Neural progenitor cell (in vitro differentiated cells): ENCODE data around the gene MYO7B. TPM values are rescaled to one million over a fixed set of nuclear protein-coding genes. Genes with fewer than 3 reads are reported as not detected.

Source experiments
- DNase-seq: peaks from one replicate; pipeline ENCODE4 v3.0.0-alpha.2; 2016; ENCODE audit warnings: low spot score
- H2AFZ ChIP-seq: fragments of 200-600 bp; sonication (generic); replicated peaks from 2 replicates; pipeline ENCODE4 v1.6.1; 2016; ENCODE audit warnings: antibody characterized with exemption
- H3F3A ChIP-seq: fragments of 200-600 bp; sonication (generic); 2 replicates; pipeline ENCODE4 v1.6.1; 2016; ENCODE audit warnings: antibody characterized with exemption, low read depth
- H3K27ac ChIP-seq: fragments of 200-600 bp; sonication (generic); 2 replicates; pipeline ENCODE4 v1.5.1; 2016; ENCODE audit warnings: mild to moderate bottlenecking
- H3K27me3 ChIP-seq: fragments of 200-600 bp; sonication (generic); 2 replicates; pipeline ENCODE4 v1.6.1; 2016; ENCODE audit warnings: mild to moderate bottlenecking, moderate library complexity
- H3K36me3 ChIP-seq: fragments of 200-600 bp; sonication (generic); 2 replicates; pipeline ENCODE4 v1.5.1; 2016
- H3K4me1 ChIP-seq: fragments of 200-600 bp; sonication (generic); 2 replicates; pipeline ENCODE4 v1.6.1; 2016; ENCODE audit warnings: mixed run types
- H3K4me2 ChIP-seq: fragments of 200-600 bp; sonication (generic); 2 replicates; pipeline ENCODE4 v1.6.1; 2016
- H3K4me3 ChIP-seq: fragments of 200-600 bp; sonication (generic); 2 replicates; pipeline ENCODE4 v1.5.1; 2016
- H3K79me2 ChIP-seq: fragments of 200-600 bp; sonication (generic); 2 replicates; pipeline ENCODE4 v1.6.1; 2016; ENCODE audit warnings: low read depth
- H3K9ac ChIP-seq: fragments of 200-600 bp; sonication (generic); 2 replicates; pipeline ENCODE4 v1.6.1; 2016
- H3K9me3 ChIP-seq: fragments of 200-600 bp; sonication (generic); 2 replicates; pipeline ENCODE4 v1.5.1; 2016; ENCODE audit warnings: low read depth
- H4K20me1 ChIP-seq: fragments of 200-600 bp; sonication (generic); 2 replicates; pipeline ENCODE4 v1.6.1; 2016; ENCODE audit warnings: low read depth
- H3K27ac Mint-ChIP-seq: 3 replicates; pipeline ENCODE4 v1.8.0; 2021; ENCODE audit warnings: mixed read lengths
- H3K27me3 Mint-ChIP-seq: 2 replicates; pipeline ENCODE4 v1.8.0; 2022; ENCODE audit warnings: low read depth, mild to moderate bottlenecking, inconsistent platforms, moderate library complexity, mixed read lengths; ENCODE audit not compliant: insufficient read depth
- H3K36me3 Mint-ChIP-seq: 3 replicates; pipeline ENCODE4 v1.8.0; 2021; ENCODE audit warnings: mixed read lengths
- H3K4me1 Mint-ChIP-seq: 3 replicates; pipeline ENCODE4 v1.8.0; 2021; ENCODE audit warnings: mixed read lengths
- H3K4me3 Mint-ChIP-seq: 3 replicates; pipeline ENCODE4 v1.8.0; 2021; ENCODE audit warnings: mild to moderate bottlenecking, moderate library complexity, mixed read lengths
- H3K9me3 Mint-ChIP-seq: 3 replicates; pipeline ENCODE4 v1.8.0; 2020; ENCODE audit warnings: mixed read lengths
- EZH2 ChIP-seq: fragments of 200-600 bp; sonication (generic); IDR thresholded peaks from 2 replicates; pipeline ENCODE4 v1.6.1; 2017; ENCODE audit warnings: antibody characterized with exemption, mild to moderate bottlenecking, moderate library complexity
- EZH2phosphoT487 ChIP-seq: fragments of 200-600 bp; sonication (generic); IDR thresholded peaks from 2 replicates; pipeline ENCODE4 v1.6.1; 2017; ENCODE audit warnings: antibody characterized with exemption
- total RNA-seq: library from RNA; depleted of rRNA; stranded (reverse); fragments of >200 nt; gene quantifications from 2 replicates; pipeline ENCODE4 v1.2.3, GENCODE V29; 2015; ENCODE audit warnings: low replicate concordance
- TF ChIP-seq, protein P1 (sequence below): fragments of 200-600 bp; sonication (generic); IDR thresholded peaks from 2 replicates; pipeline ENCODE4 v1.5.1; 2017; ENCODE audit warnings: antibody characterized with exemption, mild to moderate bottlenecking

Gene MYO7B
- total RNA-seq, 1 donor from 2014 or later = not detected

DNA sequence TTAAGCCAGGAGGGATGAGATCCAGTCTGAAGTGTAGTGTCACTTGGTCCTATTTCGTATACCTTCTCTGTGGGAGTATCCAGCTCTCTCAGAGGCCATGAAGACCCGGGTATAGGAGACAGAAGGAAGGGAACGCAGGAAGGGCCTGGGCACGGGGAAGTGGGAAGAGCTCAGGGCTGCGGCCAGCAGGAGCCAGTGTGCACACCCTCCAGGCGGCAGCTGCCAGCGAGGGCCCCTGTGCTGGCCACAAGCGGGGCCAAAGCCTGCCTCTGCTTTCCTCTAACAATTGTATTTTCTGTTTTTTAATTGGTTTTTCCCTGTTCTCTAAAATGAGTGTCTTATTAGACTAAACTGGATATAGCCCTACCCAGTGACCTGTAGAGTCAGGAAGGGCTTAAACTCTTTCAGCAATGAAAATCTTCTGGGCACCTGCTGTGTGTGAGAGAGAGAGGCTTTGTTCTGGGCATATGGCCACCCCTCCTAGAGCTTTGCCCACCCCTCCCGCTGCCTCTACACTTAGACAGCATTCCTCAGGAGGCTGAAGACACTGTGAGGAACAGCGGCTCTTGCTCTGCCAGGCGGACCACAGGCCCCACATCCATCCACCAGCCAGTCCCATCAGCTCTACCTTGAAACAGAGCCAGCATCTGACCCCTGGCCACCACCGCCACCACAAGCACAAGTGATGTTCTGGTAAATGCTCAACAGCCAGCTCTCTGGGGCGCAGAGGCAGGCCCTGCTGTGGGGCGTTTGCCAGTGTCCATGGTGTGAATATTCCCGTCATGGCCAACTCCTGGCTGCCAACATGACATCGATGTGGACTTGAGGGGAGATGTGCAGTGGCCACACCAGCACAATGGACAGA is 120.0 kb downstream of the MYO7B start:
- Histone ChIP-seq H3K79me2 (no peaks in the 10 kb centered on the region), H3K9me3 (no peaks in the 10 kb centered on the region), H3K9ac (no peak overlapping the region), H3F3A (peaks cover 12% of the 10 kb centered on the region), H4K20me1 (no peaks in the 10 kb centered on the region), H3K4me1 (peaks cover 16% of the 10 kb centered on the region), H3K27ac (peak overlapping the region; percentile 73), H3K4me2 (peak overlapping the region; percentile 63), H3K4me3 (no peak overlapping the region), H3K27me3 (no peaks in the 10 kb centered on the region), H3K36me3 (no peaks in the 10 kb centered on the region), H2AFZ (peak overlapping the region; percentile 15)
- H3K36me3 Mint-ChIP-seq = no peaks in the 10 kb centered on the region
- no peaks in the 10 kb centered on the region for H3K9me3 Mint-ChIP-seq
- peaks cover 39% of the 10 kb centered on the region for H3K4me1 Mint-ChIP-seq
- peak overlapping the region; percentile 93 for H3K27ac Mint-ChIP-seq
- peaks cover 6% of the 10 kb centered on the region for H3K27me3 Mint-ChIP-seq
- peak; percentile 83 for DNase-seq
- TF ChIP-seq, protein P1, sequence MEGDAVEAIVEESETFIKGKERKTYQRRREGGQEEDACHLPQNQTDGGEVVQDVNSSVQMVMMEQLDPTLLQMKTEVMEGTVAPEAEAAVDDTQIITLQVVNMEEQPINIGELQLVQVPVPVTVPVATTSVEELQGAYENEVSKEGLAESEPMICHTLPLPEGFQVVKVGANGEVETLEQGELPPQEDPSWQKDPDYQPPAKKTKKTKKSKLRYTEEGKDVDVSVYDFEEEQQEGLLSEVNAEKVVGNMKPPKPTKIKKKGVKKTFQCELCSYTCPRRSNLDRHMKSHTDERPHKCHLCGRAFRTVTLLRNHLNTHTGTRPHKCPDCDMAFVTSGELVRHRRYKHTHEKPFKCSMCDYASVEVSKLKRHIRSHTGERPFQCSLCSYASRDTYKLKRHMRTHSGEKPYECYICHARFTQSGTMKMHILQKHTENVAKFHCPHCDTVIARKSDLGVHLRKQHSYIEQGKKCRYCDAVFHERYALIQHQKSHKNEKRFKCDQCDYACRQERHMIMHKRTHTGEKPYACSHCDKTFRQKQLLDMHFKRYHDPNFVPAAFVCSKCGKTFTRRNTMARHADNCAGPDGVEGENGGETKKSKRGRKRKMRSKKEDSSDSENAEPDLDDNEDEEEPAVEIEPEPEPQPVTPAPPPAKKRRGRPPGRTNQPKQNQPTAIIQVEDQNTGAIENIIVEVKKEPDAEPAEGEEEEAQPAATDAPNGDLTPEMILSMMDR = peak; percentile 12
- no peak for TF ChIP-seq EZH2phosphoT487
- H3K4me3 Mint-ChIP-seq = peak overlapping the region; percentile 36

- Histone ChIP-seq H3K4me3 (no peak overlapping the region), H3K27me3 (no peaks in the 10 kb centered on the region), H3K4me1 (peaks cover 16% of the 10 kb centered on the region), H3F3A (peaks cover 12% of the 10 kb centered on the region), H2AFZ (no peak overlapping the region), H3K79me2 (no peaks in the 10 kb centered on the region), H3K4me2 (no peak overlapping the region), H4K20me1 (no peaks in the 10 kb centered on the region), H3K9me3 (no peaks in the 10 kb centered on the region), H3K27ac (no peak overlapping the region), H3K36me3 (no peaks in the 10 kb centered on the region), H3K9ac (no peak overlapping the region)
- H3K4me3 Mint-ChIP-seq = no peak overlapping the region
- no peak overlapping the region for H3K27ac Mint-ChIP-seq
- H3K27me3 Mint-ChIP-seq = peaks cover 10% of the 10 kb centered on the region
- H3K9me3 Mint-ChIP-seq = no peaks in the 10 kb centered on the region
- TF ChIP-seq, protein P1 = no peak
- no peak for TF ChIP-seq EZH2
- TF ChIP-seq EZH2phosphoT487 = no peak
- H3K4me1 Mint-ChIP-seq = peaks cover 45% of the 10 kb centered on the region
- H3K36me3 Mint-ChIP-seq = no peaks in the 10 kb centered on the region
- no peak for DNase-seq
Measured at GRCh38 chr2:127656569-127657231, 121.2 kb downstream of the MYO7B start.

GRCh38 chr2:127657232-127657595 is 121.7 kb downstream of the MYO7B start:
- H2AFZ ChIP-seq = no peak overlapping the region
- no peaks in the 10 kb centered on the region for H3K36me3 Mint-ChIP-seq
- no peaks in the 10 kb centered on the region for H3K27me3 ChIP-seq
- no peaks in the 10 kb centered on the region for H4K20me1 ChIP-seq
- no peak overlapping the region for H3K4me3 ChIP-seq
- H3K36me3 ChIP-seq = no peaks in the 10 kb centered on the region
- no peak for DNase-seq
- TF ChIP-seq EZH2 = no peak
- TF ChIP-seq EZH2phosphoT487 = no peak
- TF ChIP-seq, protein P1 = no peak
- H3K9me3 Mint-ChIP-seq = no peaks in the 10 kb centered on the region
- peaks cover 12% of the 10 kb centered on the region for H3F3A ChIP-seq
- no peak overlapping the region for H3K4me3 Mint-ChIP-seq
- H3K27me3 Mint-ChIP-seq = peaks cover 10% of the 10 kb centered on the region
- no peak overlapping the region for H3K4me2 ChIP-seq
- H3K9ac ChIP-seq = no peak overlapping the region
- no peaks in the 10 kb centered on the region for H3K79me2 ChIP-seq
- no peak overlapping the region for H3K27ac Mint-ChIP-seq
- no peaks in the 10 kb centered on the region for H3K9me3 ChIP-seq
- peaks cover 42% of the 10 kb centered on the region for H3K4me1 Mint-ChIP-seq
- no peak overlapping the region for H3K27ac ChIP-seq
- H3K4me1 ChIP-seq = peaks cover 16% of the 10 kb centered on the region
